HG03066 (cell line): ENCODE results near the gene MAP4K2.

ENCODE experiments used
- ATAC-seq: cut with Tn5 transposase; IDR thresholded peaks from one replicate; pipeline ENCODE4 v1.9.1; 2021; ENCODE audit warnings: low read depth; ENCODE audit not compliant: unreplicated experiment

Gene MAP4K2

GRCh38 chr11:64794526-64794925 is 8.5 kb downstream of the MAP4K2 start:
- no peak for ATAC-seq

DNA sequence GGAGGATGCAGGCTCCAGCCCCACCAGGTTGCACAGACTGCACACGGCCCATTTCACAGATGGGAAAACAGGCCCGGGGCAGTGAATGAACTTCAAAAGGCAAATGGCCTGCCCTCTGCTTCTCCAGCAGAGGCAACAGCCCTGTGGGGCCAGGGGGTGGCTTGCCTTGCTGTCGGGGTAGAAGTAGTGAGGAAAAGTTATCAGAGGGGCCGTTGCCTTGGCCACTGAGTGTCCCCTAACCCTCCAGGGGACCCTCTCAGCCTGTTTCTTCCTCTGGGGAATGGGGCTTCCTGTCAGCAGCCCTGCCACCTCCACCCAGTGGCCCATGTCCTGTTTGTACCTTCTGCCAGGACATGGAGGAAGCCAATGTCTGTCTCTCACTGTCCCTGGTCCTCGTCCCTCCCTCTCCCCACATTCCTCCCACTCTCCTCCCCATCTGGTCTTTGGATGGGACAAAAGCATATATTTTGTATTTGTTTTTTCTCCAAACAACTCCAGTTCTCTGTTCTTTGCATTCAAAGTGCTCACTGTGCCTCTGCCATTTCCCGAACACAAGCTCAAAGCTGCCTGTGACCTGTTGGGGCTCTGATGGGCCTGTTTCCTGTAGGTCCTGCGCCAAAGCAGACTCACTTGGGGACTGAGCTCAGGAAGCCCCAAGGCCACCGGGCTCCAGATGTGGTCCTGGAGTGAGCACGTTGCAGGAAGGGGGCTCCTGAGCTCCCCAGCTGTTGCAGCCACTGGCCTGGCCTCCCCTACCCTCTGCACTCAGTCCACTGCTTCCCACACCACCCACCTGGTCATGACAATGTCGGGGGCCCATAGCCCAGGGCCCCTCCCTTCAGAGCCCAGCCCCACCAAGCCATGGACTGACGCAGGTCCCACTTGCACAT is 9.5 kb downstream of the MAP4K2 start:
- ATAC-seq, result no peak

- no peak for ATAC-seq
Observed at GRCh38 chr11:64792482-64792881, 10.5 kb downstream of the MAP4K2 start.

DNA sequence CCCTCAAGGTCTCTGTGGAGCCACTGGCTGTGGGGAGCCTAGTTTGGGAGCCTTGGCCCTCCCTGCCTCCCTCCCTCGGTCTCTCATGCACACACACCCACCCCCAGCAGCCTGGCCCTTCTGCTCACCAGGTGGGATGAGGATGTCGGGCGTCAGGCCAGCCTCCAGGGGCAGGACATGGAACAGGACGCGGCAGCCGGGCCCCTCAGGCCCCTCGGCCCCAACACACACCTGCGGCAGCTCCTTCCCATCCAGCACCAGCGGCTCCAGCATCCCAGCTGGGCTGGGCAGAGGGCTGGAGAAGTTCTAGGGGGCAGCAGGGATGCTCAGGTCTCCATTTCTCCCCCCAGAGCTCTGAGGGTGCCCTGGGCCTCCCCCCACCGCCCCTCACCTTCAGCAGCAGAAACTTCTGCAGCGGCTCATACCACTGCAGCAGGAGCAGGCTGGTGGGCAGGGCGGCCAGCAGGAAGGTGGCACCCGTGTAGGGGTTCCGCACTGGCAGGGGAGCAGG is 11.2 kb downstream of the MAP4K2 start:
- ATAC-seq, result no peak

GRCh38 chr11:64790205-64791095 is 12.6 kb downstream of the MAP4K2 start:
- no peak for ATAC-seq

- no peak for ATAC-seq
Observed at GRCh38 chr11:64789331-64790204, 13.4 kb downstream of the MAP4K2 start.

DNA sequence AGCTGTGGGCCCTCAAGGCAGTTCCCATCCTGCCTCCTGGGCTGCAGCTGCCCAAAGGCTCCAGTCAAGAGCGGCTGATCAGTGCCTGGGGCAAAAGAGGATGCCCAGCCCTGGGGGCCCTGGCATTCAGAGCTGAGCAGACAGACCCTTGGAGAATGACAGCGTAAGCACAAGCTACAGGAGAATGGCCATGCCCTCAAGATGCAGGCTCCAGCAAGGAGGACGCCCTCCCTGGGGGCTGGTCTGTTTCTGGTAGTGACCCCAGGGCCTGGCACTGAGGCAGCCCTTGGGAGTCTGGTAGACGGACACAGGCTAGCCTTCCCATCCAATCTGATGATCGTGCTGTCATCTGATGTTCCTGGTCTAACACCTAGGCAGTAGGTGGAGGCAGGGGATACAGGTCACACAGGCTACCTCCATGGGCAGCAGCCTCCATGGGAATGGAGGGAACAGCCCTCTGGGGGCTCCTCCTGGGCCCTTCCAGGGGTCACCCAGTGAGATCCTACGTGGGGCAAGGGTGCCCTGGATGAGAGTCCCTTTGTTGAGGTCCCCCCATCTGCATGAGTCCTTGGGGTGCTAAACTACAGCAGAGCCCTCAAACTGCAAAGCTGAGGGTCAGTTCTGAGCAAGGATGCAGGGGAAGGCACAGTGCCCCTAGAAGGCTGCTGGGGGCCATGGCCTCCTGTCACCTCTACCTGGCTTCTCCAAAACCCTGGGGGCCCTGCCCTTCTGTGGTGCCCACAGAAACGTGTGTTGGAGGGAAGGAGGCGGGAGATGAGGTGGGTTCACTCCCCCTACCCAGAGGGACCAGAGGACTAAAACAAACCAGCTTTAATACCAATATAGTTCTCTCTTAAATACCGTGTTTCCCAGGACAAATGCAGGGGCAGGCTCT is 14.4 kb downstream of the MAP4K2 start:
- ATAC-seq, result no peak

GRCh38 chr11:64787526-64788320 is 15.3 kb downstream of the MAP4K2 start:
- ATAC-seq, result no peak

- ATAC-seq, result no peak
Observed at GRCh38 chr11:64786308-64786707, 16.7 kb downstream of the MAP4K2 start.

DNA sequence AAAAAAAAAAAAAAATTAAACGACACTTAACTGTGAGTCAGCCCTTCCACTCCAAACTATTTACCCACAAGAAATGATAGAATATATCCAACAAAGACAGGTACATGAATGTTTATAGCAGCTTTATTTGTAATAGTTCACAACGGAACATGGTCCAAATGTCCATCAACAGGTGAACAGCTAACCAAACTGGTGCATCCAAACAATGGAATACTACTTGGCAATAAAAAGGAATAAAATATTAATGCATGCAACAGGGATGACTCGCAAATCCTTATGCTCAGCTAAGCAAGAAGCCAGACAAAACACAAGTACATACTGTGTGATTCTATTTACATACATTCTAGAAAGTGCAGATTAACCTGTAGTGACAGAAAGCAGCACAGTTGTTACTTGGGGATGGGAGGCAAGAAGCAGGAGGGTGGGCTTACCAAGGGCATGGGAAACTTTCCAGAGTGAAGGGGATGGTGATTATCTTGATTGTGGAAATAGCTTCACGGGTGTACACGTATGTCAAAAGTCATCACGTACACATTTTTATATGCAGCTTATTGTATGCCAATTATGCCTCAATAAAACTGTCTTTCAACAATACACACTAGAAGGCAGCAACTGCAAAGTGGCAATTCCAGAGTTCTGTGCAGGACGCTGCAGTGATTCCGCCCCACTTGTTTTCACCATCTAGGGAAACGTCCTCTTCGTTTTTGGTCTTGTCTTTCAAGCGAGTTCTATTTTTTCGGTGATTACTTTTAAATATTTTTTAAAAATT is 18.0 kb downstream of the MAP4K2 start:
- ATAC-seq, result no peak

GRCh38 chr11:64778473-64779298 is 24.3 kb downstream of the MAP4K2 start, which contains the start of gene SF1:
TSS of gene SF1 (minus strand) at chr11:64778542. CDS start at chr11:64778392, 150 bp downstream.
- ATAC-seq, result peak; percentile 82

- ATAC-seq, result peak; percentile 9
Observed at GRCh38 chr11:64778223-64778472, 24.9 kb downstream of the MAP4K2 start.

DNA sequence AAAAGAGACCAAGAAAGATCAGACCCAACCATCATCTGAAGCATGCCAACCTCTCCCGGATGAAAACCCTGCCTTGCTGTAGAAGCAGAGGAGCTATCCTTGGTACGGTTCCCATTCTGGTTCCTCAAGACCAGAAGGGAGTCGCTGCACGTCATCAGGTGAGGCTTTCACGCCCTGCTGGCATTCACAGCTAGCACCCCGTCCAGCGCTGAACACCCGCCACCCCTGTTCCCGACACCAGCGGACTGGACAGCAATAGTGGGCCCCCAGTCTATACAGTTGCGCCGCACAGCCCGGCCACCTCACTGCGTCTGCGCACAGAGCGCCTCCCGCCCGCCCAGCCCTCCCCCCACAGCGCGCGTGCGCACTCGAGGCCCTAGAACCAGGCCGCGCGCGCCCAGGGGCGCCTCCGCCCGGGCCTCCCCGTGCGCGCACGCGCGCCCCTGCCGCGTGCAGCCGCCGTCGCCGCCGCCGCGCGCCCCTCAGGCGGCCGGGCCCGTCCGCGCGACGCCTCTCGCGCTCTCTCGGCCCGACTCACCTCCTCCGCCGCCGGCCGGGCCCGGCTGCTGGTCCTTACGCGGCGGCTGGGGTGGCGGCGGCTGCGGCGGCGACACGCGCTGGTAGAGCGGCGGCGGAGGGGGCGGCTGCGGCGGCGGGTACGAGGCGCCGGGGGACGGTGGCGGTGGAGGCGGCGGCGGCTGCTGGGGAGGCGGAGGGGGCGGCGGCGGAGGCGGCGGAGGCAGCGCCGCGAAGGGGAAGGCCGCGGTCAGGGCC is 25.4 kb downstream of the MAP4K2 start:
- ATAC-seq, result peak; percentile 13

DNA sequence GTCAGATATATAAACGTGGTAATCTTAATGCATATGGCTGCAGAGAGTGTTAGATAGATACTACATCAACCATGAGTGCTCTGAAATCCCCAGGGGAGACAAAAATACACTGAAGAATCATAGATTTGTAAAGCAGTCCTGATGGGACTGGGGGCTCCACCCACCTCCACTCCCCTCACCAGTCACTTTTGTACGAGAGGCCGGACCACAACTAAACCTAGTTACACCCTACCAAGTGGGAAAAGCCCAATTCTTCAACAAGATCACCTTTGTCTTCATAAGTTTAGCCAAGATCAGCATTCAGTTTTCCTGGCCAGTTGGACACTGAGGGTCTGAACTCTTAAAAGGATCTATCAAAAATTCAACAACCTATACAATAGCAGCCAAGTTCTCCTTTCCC is 26.1 kb downstream of the MAP4K2 start:
- ATAC-seq, result no peak

DNA sequence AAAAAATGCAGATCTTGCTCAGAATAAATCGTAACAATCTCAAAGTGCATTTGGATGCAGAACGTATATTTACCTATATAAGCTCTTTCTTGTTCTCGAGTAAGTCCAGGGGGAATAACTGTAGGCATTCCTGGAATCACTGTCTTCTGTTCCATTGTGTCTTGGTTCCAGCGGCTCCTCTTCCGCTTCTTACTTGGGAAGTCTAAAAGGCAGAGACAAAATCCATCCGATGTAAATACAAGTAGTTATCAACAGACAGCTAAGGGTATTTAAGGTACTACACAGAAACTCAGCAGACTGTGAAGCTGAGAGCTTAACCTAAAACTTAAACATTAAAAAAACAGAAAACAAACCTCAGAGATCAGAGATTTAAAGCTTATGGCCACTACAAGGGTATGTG is 26.6 kb downstream of the MAP4K2 start:
- ATAC-seq, result no peak

- no peak for ATAC-seq
Observed at GRCh38 chr11:64774144-64774543, 28.9 kb downstream of the MAP4K2 start.
